Measurements from ENCODE around the gene NRG2.

- TF ChIP-seq JUN (IDR thresholded peaks at IDR 0.05; ENCODE audit: borderline replicate concordance, insufficient read depth, insufficient read length, low read depth) = no peak
- no peak for TF ChIP-seq CTCF (IDR thresholded peaks at IDR 0.05; ENCODE audit: extremely low read depth in 1 of 2, insufficient read depth in 1 of 2, low read depth in 1 of 2, low read length in 2 of 2)
- no peak for TF ChIP-seq POLR2A (IDR thresholded peaks at IDR 0.05; ENCODE audit: low read depth, low read length)
Measured at GRCh38 chr5:140013536-140013935, 29.6 kb downstream of the NRG2 start.

All from endothelial cell of umbilical vein (primary cell).